Esophagus muscularis mucosa (tissue), 4 donors: ENCODE results near the gene MON2.

ENCODE experiments used
- EP300 ChIP-seq: sonication (generic); formaldehyde crosslinking; IDR thresholded peaks from one replicate; pipeline ENCODE4 v1.6.1; 2017; ENCODE audit warnings: antibody characterized with exemption
- POLR2A ChIP-seq: fragments of 450-650 bp; IDR thresholded peaks from one replicate; pipeline ENCODE4 v1.6.1; 2017; ENCODE audit warnings: antibody characterized with exemption, moderate library complexity, mild to moderate bottlenecking, low read depth
- TF ChIP-seq, protein P1 (sequence below), 3 experiments: fragments of 200-600 bp in 2 of 3; fragments of 450-650 bp in 1 of 3; sonication (generic) in 2 of 3; IDR thresholded peaks; one replicate each; pipeline ENCODE4 v1.5.1; 2017 to 2019; ENCODE audit warnings: antibody characterized with exemption in 3 of 3, mild to moderate bottlenecking in 2 of 3, moderate library complexity in 1 of 3

DNA sequence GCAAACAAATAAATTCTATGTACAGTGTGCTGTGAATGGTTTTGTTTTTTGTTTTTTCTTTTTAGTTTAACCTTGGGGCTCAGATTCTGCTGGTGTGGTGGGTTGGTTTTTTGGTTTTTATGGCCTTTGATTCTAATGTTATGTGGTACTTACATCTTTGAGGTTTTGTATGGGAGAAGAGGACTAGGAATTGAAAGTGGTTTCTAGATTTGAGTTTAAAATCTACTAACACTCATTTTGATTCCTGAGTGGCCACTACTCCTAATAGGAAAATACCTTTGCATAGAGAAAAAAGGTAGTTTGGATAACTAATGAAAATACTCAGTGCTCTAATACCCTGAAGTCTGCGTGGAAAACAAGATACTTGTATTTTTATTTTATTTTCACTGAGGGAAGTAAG lies 137.7 kb downstream of the MON2 start:
- TF ChIP-seq, protein P1, sequence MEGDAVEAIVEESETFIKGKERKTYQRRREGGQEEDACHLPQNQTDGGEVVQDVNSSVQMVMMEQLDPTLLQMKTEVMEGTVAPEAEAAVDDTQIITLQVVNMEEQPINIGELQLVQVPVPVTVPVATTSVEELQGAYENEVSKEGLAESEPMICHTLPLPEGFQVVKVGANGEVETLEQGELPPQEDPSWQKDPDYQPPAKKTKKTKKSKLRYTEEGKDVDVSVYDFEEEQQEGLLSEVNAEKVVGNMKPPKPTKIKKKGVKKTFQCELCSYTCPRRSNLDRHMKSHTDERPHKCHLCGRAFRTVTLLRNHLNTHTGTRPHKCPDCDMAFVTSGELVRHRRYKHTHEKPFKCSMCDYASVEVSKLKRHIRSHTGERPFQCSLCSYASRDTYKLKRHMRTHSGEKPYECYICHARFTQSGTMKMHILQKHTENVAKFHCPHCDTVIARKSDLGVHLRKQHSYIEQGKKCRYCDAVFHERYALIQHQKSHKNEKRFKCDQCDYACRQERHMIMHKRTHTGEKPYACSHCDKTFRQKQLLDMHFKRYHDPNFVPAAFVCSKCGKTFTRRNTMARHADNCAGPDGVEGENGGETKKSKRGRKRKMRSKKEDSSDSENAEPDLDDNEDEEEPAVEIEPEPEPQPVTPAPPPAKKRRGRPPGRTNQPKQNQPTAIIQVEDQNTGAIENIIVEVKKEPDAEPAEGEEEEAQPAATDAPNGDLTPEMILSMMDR (IDR thresholded peaks at IDR 0.05), result no peak
- TF ChIP-seq EP300 (no peak), POLR2A (no peak)
